ENCODE measurements around the gene GORASP1. TPM values are rescaled to one million over a fixed set of nuclear protein-coding genes. Genes with fewer than 3 reads are reported as not detected.

GORASP1 gene
- total and polyA plus RNA-seq, 2 of the 8 experiments (the other 6 are each of a cell fraction or from before 2014, with no cell fraction given): 33.4 to 33.5 TPM

DNA sequence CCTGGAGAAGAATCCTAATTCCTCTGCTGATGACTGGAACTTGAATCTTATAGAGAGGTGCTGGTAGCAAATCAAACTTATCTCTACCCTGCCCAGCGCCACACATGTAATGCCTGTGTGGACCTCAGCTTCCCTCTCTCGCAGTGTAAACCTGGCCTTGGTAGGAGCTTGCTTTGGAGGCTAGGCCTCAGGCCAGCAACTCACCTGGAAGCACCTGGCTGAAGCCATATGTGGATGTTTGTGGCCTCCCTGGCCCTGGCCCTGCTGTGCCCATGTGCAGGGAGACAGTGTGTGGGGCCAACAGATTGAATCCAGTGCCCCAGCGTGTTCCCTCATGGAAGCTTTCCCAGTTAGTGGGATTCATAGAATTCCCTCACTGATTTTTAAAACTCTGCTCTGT lies 8.4 kb upstream of the GORASP1 start:
- H3K4ac ChIP-seq (replicated peaks; ENCODE audit: insufficient read length, low read depth, low read length): peak overlapping the region; percentile 73
- no peak overlapping the region for H2BK15ac ChIP-seq (ENCODE audit: low read length)
- ChIA-PET POLR2A (ENCODE audit: partially characterized antibody) (interaction anchor here (0.8 to 1.3 kb wide), 3 partner anchors 9 to 53 kb away, joined by 3 read pairs; partner anchors contain the start of genes GORASP1 and TTC21A), CTCF (ENCODE audit: partially characterized antibody) (interaction anchor here (0.6 to 20.0 kb wide), 10 partner anchors 10 to 176 kb away, joined by 3 to 496 read pairs (median 3); no protein-coding TSS in a partner anchor)
- no peak overlapping the region for H2AK5ac ChIP-seq (ENCODE audit: low read depth, low read length)
- no peak overlapping the region for H2BK12ac ChIP-seq (ENCODE audit: low read depth, low read length)
- H3K9ac ChIP-seq (replicated peaks in 1 of 4; ENCODE audit: extremely low read depth in 1 of 4, low read depth in 3 of 4, low read length in 3 of 4): no peak overlapping the region
- no peak overlapping the region for H2BK20ac ChIP-seq (ENCODE audit: low read length)
- 92% methylated on average over 3 of the region's 3 CpGs; no CpG with 5 or more reads in 1 of the 2 experiments for WGBS, 2 experiments (ENCODE audit: extremely low coverage in 1 of 2, insufficient coverage in 1 of 2, insufficient read length in 1 of 2, insufficient replicate concordance in 2 of 2, low coverage in 1 of 2, low lambda C conversion rate in 2 of 2, missing lambda C conversion rate in 1 of 2)
- no peaks in the 10 kb centered on the region; the same call in 1 of the 2 replicates for H3K23me2 ChIP-seq (ENCODE audit: low read depth, low read length)
- no peak overlapping the region for H2BK5ac ChIP-seq (ENCODE audit: low read depth, low read length)
- H4K8ac ChIP-seq (ENCODE audit: extremely low read depth, insufficient read depth, low read length): no peak overlapping the region
- no peaks in the 10 kb centered on the region for H3K4me1 ChIP-seq (replicated peaks in 1 of 4; ENCODE audit: control insufficient read depth in 3 of 4, insufficient read depth in 4 of 4, low read length in 3 of 4)
- no peak overlapping the region for H4K5ac ChIP-seq (ENCODE audit: insufficient read length, low read depth, low read length)
- no peak overlapping the region for H3K18ac ChIP-seq (ENCODE audit: extremely low read depth, low read length)
- FAIRE-seq (no peak), DNase-seq (ENCODE audit: low read depth in 1 of 2, low spot score in 2 of 2) (no peak)
- no peak overlapping the region for H3K4me2 ChIP-seq (ENCODE audit: insufficient read depth in 1 of 2, low read depth in 2 of 2, low read length in 2 of 2)
- H3K27ac ChIP-seq (ENCODE audit: low read depth, low read length): no peak overlapping the region
- no peaks in the 10 kb centered on the region for H3K9me3 ChIP-seq (ENCODE audit: insufficient read depth in 2 of 2, low read depth in 1 of 2, low read length in 1 of 2)
- no peaks in the 10 kb centered on the region for H4K20me1 ChIP-seq (replicated peaks in 1 of 2; ENCODE audit: control insufficient read depth in 1 of 2, insufficient read depth in 2 of 2, low read length in 2 of 2)
- H4K91ac ChIP-seq (replicated peaks; ENCODE audit: insufficient read length, low read length): no peak overlapping the region
- no peak overlapping the region for H3K23ac ChIP-seq (ENCODE audit: insufficient read length)
- no peak for TF ChIP-seq RNF2 (IDR thresholded peaks at IDR 0.05; ENCODE audit: borderline replicate concordance, low read depth, low read length, missing control alignments, poor library complexity, severe bottlenecking)
- no peak for TF ChIP-seq POLR2AphosphoS5 (IDR thresholded peaks at IDR 0.05; ENCODE audit: low read depth, low read length)
- no peak for TF ChIP-seq TBP (IDR thresholded peaks at IDR 0.05; ENCODE audit: low read depth, low read length)
- TF ChIP-seq, protein P1, sequence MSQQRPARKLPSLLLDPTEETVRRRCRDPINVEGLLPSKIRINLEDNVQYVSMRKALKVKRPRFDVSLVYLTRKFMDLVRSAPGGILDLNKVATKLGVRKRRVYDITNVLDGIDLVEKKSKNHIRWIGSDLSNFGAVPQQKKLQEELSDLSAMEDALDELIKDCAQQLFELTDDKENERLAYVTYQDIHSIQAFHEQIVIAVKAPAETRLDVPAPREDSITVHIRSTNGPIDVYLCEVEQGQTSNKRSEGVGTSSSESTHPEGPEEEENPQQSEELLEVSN (IDR thresholded peaks at IDR 0.05): no peak
- H2BK120ac ChIP-seq (replicated peaks; ENCODE audit: low read depth, low read length): no peak overlapping the region
- no peak overlapping the region for H3K56ac ChIP-seq (replicated peaks; ENCODE audit: insufficient read length, low read depth, low read length)
- no peaks in the 10 kb centered on the region; a peak in 1 of 7 replicates for H3K27me3 ChIP-seq (replicated peaks in 1 of 4; ENCODE audit: control insufficient read depth in 3 of 4, extremely low read depth in 1 of 4, insufficient read depth in 3 of 4, low read length in 3 of 4)
- H2AFZ ChIP-seq (ENCODE audit: low read length): no peak overlapping the region
- no peaks in the 10 kb centered on the region for H3K79me1 ChIP-seq (ENCODE audit: low read depth, low read length)
- H3K14ac ChIP-seq (ENCODE audit: insufficient read length): no peak overlapping the region
- no peaks in the 10 kb centered on the region for H3K36me3 ChIP-seq (ENCODE audit: control insufficient read depth in 2 of 4, insufficient read depth in 4 of 4, low read length in 3 of 4)
- H3K4me3 ChIP-seq (ENCODE audit: extremely low read depth in 1 of 4, insufficient read depth in 2 of 4, low read depth in 3 of 4, low read length in 4 of 4): no peak overlapping the region
- no peaks in the 10 kb centered on the region for H3K79me2 ChIP-seq (ENCODE audit: control insufficient read depth in 1 of 2, insufficient read depth in 2 of 2, low read length in 2 of 2)

All from H1 (cell line).